Measurements from ENCODE around the gene PSAT1. TPM values are rescaled to one million over a fixed set of nuclear protein-coding genes. Genes with fewer than 3 reads are reported as not detected.

Gene PSAT1
- total and polyA plus RNA-seq, 2 of the 8 experiments (the other 6 are each of a cell fraction or from before 2014, with no cell fraction given), result 204 to 341 TPM

DNA sequence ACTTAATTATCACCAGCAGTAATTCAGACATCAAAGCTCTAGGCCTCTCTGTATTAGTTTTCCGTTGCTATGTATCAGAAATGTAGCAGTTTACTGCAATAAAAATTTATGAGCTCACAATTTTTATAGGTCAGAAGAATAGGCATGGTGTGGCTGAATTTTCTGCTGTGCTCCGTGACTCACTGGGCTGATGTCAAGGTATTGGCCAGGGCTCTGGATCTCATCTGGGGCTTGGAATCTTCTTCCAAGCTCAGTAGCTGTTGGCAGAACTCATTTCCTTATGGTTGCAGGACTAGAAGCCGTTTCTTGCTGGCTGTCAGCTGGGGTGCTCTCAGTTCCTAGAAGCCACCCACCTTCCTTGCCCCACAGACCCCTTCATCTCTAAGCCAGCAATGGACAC is 66.3 kb downstream of the PSAT1 start:
- H3K27me3 ChIP-seq (replicated peaks in 1 of 4; ENCODE audit: control insufficient read depth in 3 of 4, extremely low read depth in 1 of 4, insufficient read depth in 3 of 4, low read length in 3 of 4), result no peaks in the 10 kb centered on the region
- H3K9me3 ChIP-seq (ENCODE audit: insufficient read depth in 2 of 2, low read depth in 1 of 2, low read length in 1 of 2), result no peaks in the 10 kb centered on the region
- no peak overlapping the region for H2AFZ ChIP-seq (ENCODE audit: low read length)
- no peak overlapping the region for H3K4me2 ChIP-seq (ENCODE audit: insufficient read depth in 1 of 2, low read depth in 2 of 2, low read length in 2 of 2)
- H3K4ac ChIP-seq (replicated peaks; ENCODE audit: insufficient read length, low read depth, low read length), result no peak overlapping the region
- H2BK120ac ChIP-seq (replicated peaks; ENCODE audit: low read depth, low read length), result no peak overlapping the region
- DNase-seq (ENCODE audit: low read depth in 1 of 2, low spot score in 2 of 2) (no peak), FAIRE-seq (no peak)
- no peak overlapping the region for H3K56ac ChIP-seq (replicated peaks; ENCODE audit: insufficient read length, low read depth, low read length)
- no peak overlapping the region for H3K27ac ChIP-seq (ENCODE audit: low read depth, low read length)
- no peak overlapping the region for H2BK12ac ChIP-seq (ENCODE audit: low read depth, low read length)
- no peak overlapping the region for H2BK20ac ChIP-seq (ENCODE audit: low read length)
- no peak overlapping the region for H2BK15ac ChIP-seq (ENCODE audit: low read length)
- H3K9ac ChIP-seq (replicated peaks in 1 of 4; ENCODE audit: extremely low read depth in 1 of 4, low read depth in 3 of 4, low read length in 3 of 4), result no peak overlapping the region
- no peak overlapping the region for H3K14ac ChIP-seq (ENCODE audit: insufficient read length)
- ChIA-PET CTCF (ENCODE audit: partially characterized antibody) (interaction anchor here (0.8 to 1.3 kb wide), 4 partner anchors 29 to 76 kb away, joined by 3 to 5 read pairs (median 4); no protein-coding TSS in a partner anchor), POLR2A (ENCODE audit: partially characterized antibody) (interaction anchor here (0.6 to 1.6 kb wide), 3 partner anchors 24 to 66 kb away, joined by 3 read pairs; partner anchors contain the start of gene PSAT1)
- H2BK5ac ChIP-seq (ENCODE audit: low read depth, low read length), result no peak overlapping the region
- 88% methylated on average over 3 of the region's 3 CpGs; no CpG with 5 or more reads in 1 of the 2 experiments for WGBS, 2 experiments (ENCODE audit: extremely low coverage in 1 of 2, insufficient coverage in 1 of 2, insufficient read length in 1 of 2, insufficient replicate concordance in 2 of 2, low coverage in 1 of 2, low lambda C conversion rate in 2 of 2, missing lambda C conversion rate in 1 of 2)
- H4K8ac ChIP-seq (ENCODE audit: extremely low read depth, insufficient read depth, low read length), result no peak overlapping the region
- H3K4me3 ChIP-seq (ENCODE audit: extremely low read depth in 1 of 4, insufficient read depth in 2 of 4, low read depth in 3 of 4, low read length in 4 of 4), result no peak overlapping the region
- H3K79me2 ChIP-seq (ENCODE audit: control insufficient read depth in 1 of 2, insufficient read depth in 2 of 2, low read length in 2 of 2), result no peaks in the 10 kb centered on the region
- H4K20me1 ChIP-seq (replicated peaks in 1 of 2; ENCODE audit: control insufficient read depth in 1 of 2, insufficient read depth in 2 of 2, low read length in 2 of 2), result no peaks in the 10 kb centered on the region
- no peaks in the 10 kb centered on the region for H3K79me1 ChIP-seq (ENCODE audit: low read depth, low read length)
- H3K23me2 ChIP-seq (ENCODE audit: low read depth, low read length), result no peaks in the 10 kb centered on the region
- H4K5ac ChIP-seq (ENCODE audit: insufficient read length, low read depth, low read length), result no peak overlapping the region
- no peak overlapping the region for H3K23ac ChIP-seq (ENCODE audit: insufficient read length)
- H4K91ac ChIP-seq (replicated peaks; ENCODE audit: insufficient read length, low read length), result no peak overlapping the region
- H3K4me1 ChIP-seq (replicated peaks in 1 of 4; ENCODE audit: control insufficient read depth in 3 of 4, insufficient read depth in 4 of 4, low read length in 3 of 4), result peaks cover 0 to 8% (median 0%) of the 10 kb centered on the region in 4 experiments; a peak in 1 of 7 replicates
- no peak overlapping the region for H2AK5ac ChIP-seq (ENCODE audit: low read depth, low read length)
- no peaks in the 10 kb centered on the region for H3K36me3 ChIP-seq (ENCODE audit: control insufficient read depth in 2 of 4, insufficient read depth in 4 of 4, low read length in 3 of 4)
- H3K18ac ChIP-seq (ENCODE audit: extremely low read depth, low read length), result no peak overlapping the region
- TF ChIP-seq CEBPB (IDR thresholded peaks at IDR 0.05; ENCODE audit: low read depth, low read length) (no peak), CHD2 (IDR thresholded peaks at IDR 0.05; ENCODE audit: low read length) (no peak)

Data from H1 (cell line).